Nephron (organoid): ENCODE results near the gene IL1A.

Experiments used
- H3K27ac Mint-ChIP-seq, 3 experiments: 2 replicates each; pipeline ENCODE4 v1.8.0; 2020; ENCODE audit warnings: mixed read lengths in 3 of 3, mild to moderate bottlenecking in 2 of 3, moderate library complexity in 1 of 3
- H3K27me3 Mint-ChIP-seq: 2 replicates; pipeline ENCODE4 v1.8.0; 2021; ENCODE audit warnings: low read depth, mild to moderate bottlenecking, moderate library complexity, mixed read lengths
- H3K36me3 Mint-ChIP-seq: 2 replicates; pipeline ENCODE4 v1.8.0; 2020; ENCODE audit warnings: low read depth, mixed read lengths
- H3K4me1 Mint-ChIP-seq: 2 replicates; pipeline ENCODE4 v1.8.0; 2020; ENCODE audit warnings: mixed read lengths
- H3K4me3 Mint-ChIP-seq, 3 experiments: 2 replicates each; pipeline ENCODE4 v1.8.0; 2020; ENCODE audit warnings: mild to moderate bottlenecking in 3 of 3, mixed read lengths in 3 of 3, moderate library complexity in 2 of 3
- H3K9me3 Mint-ChIP-seq: 2 replicates; pipeline ENCODE4 v1.8.0; 2020; ENCODE audit warnings: mixed read lengths
- CTCF ChIP-seq, 3 experiments: fragments of 200-600 bp; sonication (generic); IDR thresholded peaks; one replicate each; pipeline ENCODE4 v1.5.0; 2021; ENCODE audit warnings: antibody characterized with exemption in 3 of 3; ENCODE audit not compliant: unreplicated experiment in 3 of 3

The IL1A gene

GRCh38 chr2:112723995-112724394 lies 60.3 kb downstream of the IL1A start:
- Mint-ChIP-seq H3K27me3 (peaks cover 11% of the 10 kb centered on the region), H3K4me3 (no peak overlapping the region), H3K9me3 (no peaks in the 10 kb centered on the region), H3K36me3 (no peaks in the 10 kb centered on the region), H3K27ac (no peak overlapping the region), H3K4me1 (no peaks in the 10 kb centered on the region)
- TF ChIP-seq CTCF (IDR thresholded peaks at IDR 0.05; ENCODE audit: unreplicated experiment in 3 of 3) = no peak
